Thyroid gland (tissue), 4 donors: ENCODE data around the gene NPIPB9.
"Not testable (repeated sequence)": the region's sequence is repeated elsewhere in the genome, so short reads cannot be mapped to it uniquely, and the experiment has no call there.

ENCODE experiments used
- POLR2A ChIP-seq, 2 donors: fragments of 450-650 bp; IDR thresholded peaks; one replicate each; pipeline ENCODE4 v1.6.1; 2017; ENCODE audit warnings: antibody characterized with exemption in 2 of 2, mild to moderate bottlenecking in 2 of 2, moderate library complexity in 1 of 2
- TF ChIP-seq, protein P1 (sequence below), 6 experiments: fragments of 200-600 bp in 3 of 6; fragments of 450-650 bp in 3 of 6; sonication (generic) in 3 of 6; IDR thresholded peaks; one replicate each; pipeline ENCODE4 v1.5.1; 2016 to 2019; ENCODE audit warnings: antibody characterized with exemption in 6 of 6, mild to moderate bottlenecking in 2 of 6, inconsistent platforms in 1 of 6, moderate library complexity in 1 of 6

- TF ChIP-seq, protein P1, sequence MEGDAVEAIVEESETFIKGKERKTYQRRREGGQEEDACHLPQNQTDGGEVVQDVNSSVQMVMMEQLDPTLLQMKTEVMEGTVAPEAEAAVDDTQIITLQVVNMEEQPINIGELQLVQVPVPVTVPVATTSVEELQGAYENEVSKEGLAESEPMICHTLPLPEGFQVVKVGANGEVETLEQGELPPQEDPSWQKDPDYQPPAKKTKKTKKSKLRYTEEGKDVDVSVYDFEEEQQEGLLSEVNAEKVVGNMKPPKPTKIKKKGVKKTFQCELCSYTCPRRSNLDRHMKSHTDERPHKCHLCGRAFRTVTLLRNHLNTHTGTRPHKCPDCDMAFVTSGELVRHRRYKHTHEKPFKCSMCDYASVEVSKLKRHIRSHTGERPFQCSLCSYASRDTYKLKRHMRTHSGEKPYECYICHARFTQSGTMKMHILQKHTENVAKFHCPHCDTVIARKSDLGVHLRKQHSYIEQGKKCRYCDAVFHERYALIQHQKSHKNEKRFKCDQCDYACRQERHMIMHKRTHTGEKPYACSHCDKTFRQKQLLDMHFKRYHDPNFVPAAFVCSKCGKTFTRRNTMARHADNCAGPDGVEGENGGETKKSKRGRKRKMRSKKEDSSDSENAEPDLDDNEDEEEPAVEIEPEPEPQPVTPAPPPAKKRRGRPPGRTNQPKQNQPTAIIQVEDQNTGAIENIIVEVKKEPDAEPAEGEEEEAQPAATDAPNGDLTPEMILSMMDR (IDR thresholded peaks at IDR 0.05) = not testable (repeated sequence)
- TF ChIP-seq POLR2A (IDR thresholded peaks at IDR 0.05) = not testable (repeated sequence)
Measured at GRCh38 chr16:28782357-28782756, 30.8 kb downstream of the NPIPB9 start.
